GM19240 (cell line): ENCODE data around the gene BPIFB6.

Experiments
- DNase-seq: peaks from one replicate; pipeline ENCODE4 v3.0.0; 2011; ENCODE audit warnings: low spot score; ENCODE audit not compliant: insufficient read length

BPIFB6 gene

DNA sequence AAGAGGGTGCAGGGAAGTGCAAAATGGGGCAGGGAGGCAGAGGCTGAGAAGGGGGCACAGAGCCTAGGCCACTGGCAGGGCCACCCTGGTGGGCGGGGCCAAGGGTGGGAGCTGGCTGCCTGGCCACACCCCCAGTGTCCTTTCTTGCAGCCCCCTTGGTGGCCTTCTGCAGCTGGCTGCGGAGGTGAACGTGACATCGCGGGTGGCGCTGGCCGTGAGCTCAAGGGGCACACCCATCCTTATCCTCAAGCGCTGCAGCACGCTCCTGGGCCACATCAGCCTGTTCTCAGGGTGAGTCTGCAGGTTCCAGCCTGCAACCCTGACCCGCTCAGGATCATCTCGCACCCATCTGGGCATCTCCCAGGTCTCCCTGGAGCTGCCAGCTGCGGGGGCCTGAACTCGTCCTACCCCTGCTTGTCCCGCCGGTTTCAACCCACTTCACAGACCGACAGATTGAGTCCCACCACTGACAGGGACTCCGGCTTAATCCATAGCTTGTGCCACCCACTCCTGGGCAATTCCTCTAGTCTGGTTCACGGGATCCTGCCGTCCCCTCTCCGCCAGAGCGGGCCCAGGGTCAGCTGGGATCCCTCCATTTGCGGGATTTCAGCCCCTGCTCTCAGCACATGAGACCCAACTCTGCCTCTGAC is 28.4 kb downstream of the BPIFB6 start:
- no peak for DNase-seq

DNA sequence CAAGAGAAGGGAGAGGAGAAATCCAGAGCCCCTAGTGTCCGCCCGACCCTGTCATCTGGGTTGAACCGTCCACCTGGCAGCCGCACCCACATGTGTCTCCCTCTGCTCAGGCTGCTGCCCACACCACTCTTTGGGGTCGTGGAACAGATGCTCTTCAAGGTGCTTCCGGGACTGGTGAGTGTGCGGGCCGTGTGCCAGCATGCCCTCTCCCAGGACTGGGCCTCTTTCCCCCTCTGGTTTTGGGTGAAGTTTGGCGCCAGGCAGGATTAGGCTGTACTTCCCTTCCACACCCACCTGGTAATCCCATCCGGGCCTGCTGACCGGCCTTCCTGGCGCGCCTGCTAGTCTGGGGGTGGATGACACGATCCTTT is 30.2 kb downstream of the BPIFB6 start:
- DNase-seq, result no peak

GRCh38 chr20:33062105-33062824 is 30.8 kb downstream of the BPIFB6 start:
- no peak for DNase-seq

DNA sequence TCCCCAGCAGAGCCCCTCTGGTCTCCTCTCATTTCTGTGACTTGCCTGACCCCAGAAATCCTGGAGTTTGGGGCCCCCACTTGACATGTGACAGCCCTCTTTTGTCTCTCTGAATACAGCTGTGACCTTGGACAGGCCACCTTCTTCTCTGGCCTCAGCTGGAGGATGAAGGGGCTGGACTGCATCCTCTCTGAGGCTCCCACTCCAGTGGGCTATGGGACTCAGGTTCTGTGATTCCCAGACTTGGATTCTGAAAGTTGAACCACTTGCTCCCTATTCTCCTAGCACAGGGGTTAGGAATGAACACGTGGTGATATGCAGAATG is 31.3 kb downstream of the BPIFB6 start:
- no peak for DNase-seq

DNA sequence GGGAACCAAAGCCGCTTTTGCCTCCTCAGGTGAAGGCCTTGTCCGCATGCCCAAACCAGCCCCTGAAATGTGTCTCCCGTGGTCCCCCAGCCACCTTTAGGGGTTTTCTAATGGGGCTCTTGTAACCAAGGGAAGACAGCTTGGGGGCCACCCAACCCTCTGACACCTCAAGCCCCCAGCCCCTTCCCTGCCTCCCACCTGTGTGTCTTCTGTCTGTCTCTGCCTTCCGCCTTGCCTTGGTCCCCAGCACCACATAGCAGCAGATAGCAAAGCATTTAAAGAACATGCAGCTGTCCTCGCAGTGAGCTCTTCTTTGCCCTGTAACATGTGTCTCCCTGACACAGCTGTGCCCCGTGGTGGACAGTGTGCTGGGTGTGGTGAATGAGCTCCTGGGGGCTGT is 31.8 kb downstream of the BPIFB6 start:
- no peak for DNase-seq

- DNase-seq, result no peak
Measured at GRCh38 chr20:33064572-33065287, 33.3 kb downstream of the BPIFB6 start.

- DNase-seq, result no peak
Measured at GRCh38 chr20:33065785-33066184, 34.3 kb downstream of the BPIFB6 start.

DNA sequence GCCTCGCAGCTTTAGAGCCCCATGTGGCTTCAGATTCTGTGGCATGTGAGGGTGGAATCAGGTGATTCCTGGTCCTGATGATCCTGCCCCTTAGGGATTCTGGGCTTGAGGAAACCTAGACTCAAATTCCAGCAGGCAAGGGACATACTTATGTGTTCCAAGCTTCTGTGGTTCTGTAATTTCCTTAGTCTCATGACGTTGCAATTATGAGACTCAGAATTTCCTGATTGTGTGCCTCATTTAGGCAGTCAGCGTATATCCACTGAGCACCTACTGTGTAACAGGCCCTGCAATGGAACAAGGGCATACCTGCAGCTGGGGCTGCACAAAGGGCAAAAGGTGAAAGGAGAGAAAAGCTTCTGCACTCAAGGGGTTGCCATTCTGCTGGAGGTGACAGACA is 36.4 kb downstream of the BPIFB6 start:
- DNase-seq, result no peak

- DNase-seq, result no peak
Measured at GRCh38 chr20:33068251-33068939, 36.9 kb downstream of the BPIFB6 start.

- no peak for DNase-seq
Measured at GRCh38 chr20:33069673-33070072, 38.2 kb downstream of the BPIFB6 start.

- DNase-seq, result no peak
Measured at GRCh38 chr20:33070111-33071053, 38.9 kb downstream of the BPIFB6 start.

DNA sequence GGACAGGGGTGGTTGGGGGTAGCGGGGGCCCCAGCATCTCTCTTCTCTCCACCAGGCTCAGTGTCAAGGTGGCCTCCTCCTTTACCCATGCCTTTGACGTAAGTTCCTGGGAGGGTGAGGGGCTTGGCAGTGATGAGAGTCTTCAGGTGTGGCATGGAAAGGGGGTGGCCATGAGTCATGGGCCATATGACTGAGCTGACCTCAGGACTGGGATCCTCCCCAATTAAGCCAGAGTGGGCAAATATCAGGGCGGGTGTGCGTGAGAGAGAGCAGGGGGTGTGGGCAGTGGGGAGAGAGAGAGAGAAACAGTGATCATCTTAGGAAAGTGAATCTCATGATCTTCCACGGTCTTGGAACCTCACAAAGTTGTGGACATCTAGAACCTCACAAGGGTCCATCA is 39.8 kb downstream of the BPIFB6 start:
- no peak for DNase-seq

GRCh38 chr20:33072362-33072761 is 40.9 kb downstream of the BPIFB6 start:
- DNase-seq, result no peak

GRCh38 chr20:33072813-33073212 is 41.4 kb downstream of the BPIFB6 start:
- no peak for DNase-seq

- DNase-seq, result no peak
Measured at GRCh38 chr20:33074675-33075074, 43.2 kb downstream of the BPIFB6 start.

DNA sequence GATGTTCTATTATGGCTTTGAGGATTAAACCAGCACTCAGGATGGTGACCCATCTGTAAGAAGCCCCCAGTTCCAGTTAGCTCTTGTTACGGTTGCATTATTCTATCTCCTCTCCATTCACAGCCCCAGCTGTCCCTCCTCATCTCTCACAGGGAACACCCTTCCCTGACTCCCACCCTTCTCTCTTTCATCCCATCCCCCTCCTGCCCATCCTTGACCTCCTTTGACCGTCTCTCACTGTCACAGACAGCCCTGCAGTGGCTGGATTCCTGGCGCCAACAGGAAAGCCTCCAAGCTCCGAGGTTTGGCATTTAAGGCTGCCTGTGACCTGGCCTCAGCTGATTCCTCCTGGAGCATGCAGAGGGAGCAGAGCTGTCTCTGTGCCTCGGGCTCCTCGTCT is 43.8 kb downstream of the BPIFB6 start:
- no peak for DNase-seq

DNA sequence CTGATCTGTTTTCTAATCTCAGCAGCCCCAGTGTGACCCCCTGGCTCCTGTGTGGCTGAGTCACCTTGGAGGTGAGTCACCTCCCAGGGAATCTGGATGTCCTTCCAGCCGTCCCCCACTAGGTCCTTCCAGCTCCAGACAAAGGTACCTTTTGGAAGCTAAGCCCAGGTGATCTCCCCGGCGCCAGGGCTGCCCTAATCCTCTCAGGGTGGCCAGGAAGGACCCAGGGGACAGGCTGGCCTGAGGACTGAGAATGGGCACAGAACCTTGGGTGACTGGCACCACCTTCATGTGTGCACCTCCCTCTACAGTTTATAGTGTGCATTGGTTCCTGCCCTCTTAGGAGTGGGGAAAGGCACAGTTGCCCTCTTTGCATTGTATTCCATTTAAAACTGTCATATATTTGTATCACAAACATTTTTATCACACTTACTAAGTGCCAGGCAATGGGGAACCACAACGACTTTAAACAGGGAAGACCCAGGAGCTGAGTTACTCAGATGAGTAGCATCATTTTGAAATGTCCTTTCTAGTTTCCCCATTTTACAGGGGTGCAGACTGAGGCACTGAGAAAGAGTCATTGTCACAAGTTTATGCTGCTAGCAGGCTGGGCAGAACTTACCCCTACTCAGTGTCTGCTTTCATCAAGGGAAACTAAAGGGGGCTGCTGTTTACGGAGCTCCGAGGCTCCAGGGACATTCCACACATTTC is 45.4 kb downstream of the BPIFB6 start:
- DNase-seq, result no peak

DNA sequence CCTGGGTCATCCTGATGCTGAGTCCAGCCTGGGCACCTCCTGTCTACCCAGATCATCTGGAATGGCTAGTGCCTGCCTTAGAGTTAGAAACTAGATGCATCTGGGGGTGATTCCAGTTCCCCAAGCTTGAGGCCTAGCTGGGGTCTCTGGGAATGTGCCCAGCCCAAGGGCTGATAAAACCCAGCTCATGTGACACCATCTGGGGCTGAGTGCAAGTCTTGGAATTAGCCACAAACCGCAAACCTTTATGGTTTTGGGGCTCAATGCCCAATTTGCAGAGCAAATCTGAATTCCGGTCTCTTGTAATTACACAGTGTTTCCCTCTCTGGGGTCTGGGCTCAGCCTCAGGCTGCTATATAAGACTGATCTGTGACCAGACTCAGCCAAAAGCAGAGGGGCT is 47.8 kb downstream of the BPIFB6 start, which contains the start of gene BPIFB4:
TSS of gene BPIFB4 (plus strand) at position 385 of the 400 bp plus-strand sequence. CDS start 1,884 bp downstream, outside the sequence.
- DNase-seq, result no peak

- no peak for DNase-seq
Measured at GRCh38 chr20:33081411-33082154, 50.1 kb downstream of the BPIFB6 start.

DNA sequence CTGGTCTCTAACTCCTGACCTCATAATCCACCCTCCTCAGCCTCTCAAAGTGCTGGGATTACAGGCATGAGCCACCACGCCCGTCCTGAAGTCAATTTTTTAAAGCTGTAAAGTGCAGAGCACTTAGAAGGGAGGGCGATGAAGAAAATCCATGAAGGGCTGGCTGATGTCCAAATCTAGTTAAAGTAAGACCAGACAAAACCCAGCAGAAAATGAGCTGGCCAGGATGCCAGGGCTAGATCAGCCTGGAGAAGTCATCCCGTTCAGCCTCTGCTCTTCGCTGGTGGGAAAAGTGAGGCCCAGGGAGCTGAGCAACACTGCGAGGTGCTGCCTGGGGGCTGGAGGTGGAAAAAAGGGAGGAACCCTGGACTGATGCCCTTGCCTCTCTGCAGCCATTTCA is 51.1 kb downstream of the BPIFB6 start:
- no peak for DNase-seq
